Body of pancreas (tissue), 4 donors: ENCODE measurements around the gene ADNP.

Source experiments
- POLR2A ChIP-seq, 3 donors: fragments of 450-650 bp; IDR thresholded peaks; one replicate each; pipeline ENCODE4 v1.6.1; 2016; ENCODE audit warnings: antibody characterized with exemption in 3 of 3, mild to moderate bottlenecking in 2 of 3
- TF ChIP-seq, protein P1 (sequence below), 7 experiments: fragments of 450-650 bp in 4 of 7; fragments of 200-600 bp in 3 of 7; sonication (generic) in 3 of 7; IDR thresholded peaks; one replicate each; pipeline ENCODE4 v1.5.1; 2016 to 2019; ENCODE audit warnings: antibody characterized with exemption in 7 of 7

- TF ChIP-seq, protein P1, sequence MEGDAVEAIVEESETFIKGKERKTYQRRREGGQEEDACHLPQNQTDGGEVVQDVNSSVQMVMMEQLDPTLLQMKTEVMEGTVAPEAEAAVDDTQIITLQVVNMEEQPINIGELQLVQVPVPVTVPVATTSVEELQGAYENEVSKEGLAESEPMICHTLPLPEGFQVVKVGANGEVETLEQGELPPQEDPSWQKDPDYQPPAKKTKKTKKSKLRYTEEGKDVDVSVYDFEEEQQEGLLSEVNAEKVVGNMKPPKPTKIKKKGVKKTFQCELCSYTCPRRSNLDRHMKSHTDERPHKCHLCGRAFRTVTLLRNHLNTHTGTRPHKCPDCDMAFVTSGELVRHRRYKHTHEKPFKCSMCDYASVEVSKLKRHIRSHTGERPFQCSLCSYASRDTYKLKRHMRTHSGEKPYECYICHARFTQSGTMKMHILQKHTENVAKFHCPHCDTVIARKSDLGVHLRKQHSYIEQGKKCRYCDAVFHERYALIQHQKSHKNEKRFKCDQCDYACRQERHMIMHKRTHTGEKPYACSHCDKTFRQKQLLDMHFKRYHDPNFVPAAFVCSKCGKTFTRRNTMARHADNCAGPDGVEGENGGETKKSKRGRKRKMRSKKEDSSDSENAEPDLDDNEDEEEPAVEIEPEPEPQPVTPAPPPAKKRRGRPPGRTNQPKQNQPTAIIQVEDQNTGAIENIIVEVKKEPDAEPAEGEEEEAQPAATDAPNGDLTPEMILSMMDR (IDR thresholded peaks at IDR 0.05), result no peak
- TF ChIP-seq POLR2A (IDR thresholded peaks at IDR 0.05), result no peak
These were observed 63.4 kb downstream of the ADNP start for GRCh38 chr20:50867805-50868204.
